B cell (primary cell): ENCODE measurements around the gene BCS1L. TPM values are rescaled to one million over a fixed set of nuclear protein-coding genes. Genes with fewer than 3 reads are reported as not detected.
"Not testable (repeated sequence)": the region's sequence is repeated elsewhere in the genome, so short reads cannot be mapped to it uniquely, and the experiment has no call there.

Experiments
- ATAC-seq: fragments of 200-7000 bp; cut with Tn5 transposase; one replicate; pipeline ENCODE4 v1.10.0; 2021; ENCODE audit warnings: low read depth, mild to moderate bottlenecking, moderate number of reproducible peaks, moderate library complexity
- CTCF ChIA-PET: fragments of 350-600 bp; sonication (Branson Sonifier 250); formaldehyde crosslinking; loops from one replicate; lab custom pipeline; 2021; ENCODE audit warnings: antibody characterized with exemption, inconsistent platforms; lab: Charles Lee
- POLR2A ChIA-PET: fragments of 350-600 bp; sonication (Branson Sonifier 250); formaldehyde crosslinking; loops from one replicate; lab custom pipeline; 2021; ENCODE audit warnings: antibody characterized with exemption; lab: Charles Lee
- DNase-seq: peaks from one replicate; pipeline ENCODE4 v3.0.0; 2013
- H2AFZ ChIP-seq: 2 replicates; pipeline ENCODE4 v1.6.1; 2012; ENCODE audit warnings: mild to moderate bottlenecking, low read depth, low read length; ENCODE audit not compliant: insufficient read depth, poor library complexity, severe bottlenecking
- H3K27ac ChIP-seq, 2 donors: 1 replicate in 1 of 2; 2 replicates in 1 of 2; pipeline ENCODE4 v1.5.1; 2012 to 2013; ENCODE audit warnings: low read length in 2 of 2, mild to moderate bottlenecking in 2 of 2, moderate library complexity in 1 of 2
- H3K27me3 ChIP-seq, 4 experiments: fragments of 200-600 bp in 1 of 4; sonication (generic) in 1 of 4; replicated peaks in 1 of 4; 1 replicate in 2 of 4; 2 replicates in 2 of 4; pipeline versions ENCODE4 v1.6.1 to v1.7.0; 2013 to 2016; ENCODE audit warnings: low read length in 3 of 4, mild to moderate bottlenecking in 2 of 4, mixed read lengths in 1 of 4, moderate library complexity in 1 of 4; ENCODE audit not compliant: insufficient read depth in 4 of 4, control insufficient read depth in 3 of 4; ENCODE audit errors: control extremely low read depth in 1 of 4
- H3K36me3 ChIP-seq, 2 experiments: replicated peaks in 1 of 2; 1 replicate in 1 of 2; 2 replicates in 1 of 2; pipeline versions ENCODE4 v1.6.1 to v1.7.1; 2013; ENCODE audit warnings: low read length in 1 of 2; ENCODE audit not compliant: insufficient read depth in 2 of 2, control insufficient read depth in 1 of 2; ENCODE audit errors: control extremely low read depth in 1 of 2, extremely low read depth in 1 of 2
- H3K4me1 ChIP-seq, 2 donors: fragments of 200-600 bp in 1 of 2; sonication (generic) in 1 of 2; 1 replicate in 1 of 2; 2 replicates in 1 of 2; pipeline versions ENCODE4 v1.5.1 to v1.6.1; 2013 to 2017; ENCODE audit warnings: low read length in 2 of 2; ENCODE audit not compliant: control insufficient read depth in 2 of 2, insufficient read depth in 2 of 2
- H3K4me2 ChIP-seq: replicated peaks from 2 replicates; pipeline ENCODE3; 2012; ENCODE audit warnings: mild to moderate bottlenecking, low read depth, low read length; ENCODE audit not compliant: poor library complexity, severe bottlenecking
- H3K4me3 ChIP-seq, 5 experiments: fragments of 200-600 bp in 1 of 5; sonication (generic) in 1 of 5; 1 replicate in 3 of 5; 2 replicates in 2 of 5; pipeline versions ENCODE4 v1.5.1 to v1.7.0; 2011 to 2016; ENCODE audit warnings: low read length in 4 of 5, mild to moderate bottlenecking in 4 of 5, low read depth in 2 of 5, control low read depth in 1 of 5, moderate library complexity in 1 of 5; ENCODE audit not compliant: insufficient read depth in 1 of 5; ENCODE audit errors: control extremely low read depth in 1 of 5, extremely low read depth in 1 of 5
- H3K79me2 ChIP-seq: fragments of 200-600 bp; sonication (generic); one replicate; pipeline ENCODE4 v1.6.0; 2016; ENCODE audit warnings: low read length; ENCODE audit not compliant: control insufficient read depth, insufficient read depth
- H3K9ac ChIP-seq: fragments of 200-600 bp; sonication (generic); 2 replicates; pipeline ENCODE4 v1.6.1; 2017; ENCODE audit warnings: mild to moderate bottlenecking, low read length, moderate library complexity
- H3K9me3 ChIP-seq, 3 donors: one replicate each; pipeline versions ENCODE4 v1.6.1 to v1.7.1; 2013; ENCODE audit warnings: low read length in 2 of 3; ENCODE audit not compliant: control insufficient read depth in 2 of 3, insufficient read depth in 1 of 3; ENCODE audit errors: control extremely low read depth in 1 of 3
- H4K20me1 ChIP-seq: 2 replicates; pipeline ENCODE4 v1.6.0; 2012; ENCODE audit warnings: mild to moderate bottlenecking, low read length; ENCODE audit not compliant: insufficient read depth, control insufficient read depth, poor library complexity, severe bottlenecking
- H3K27ac Mint-ChIP-seq: one replicate; pipeline ENCODE4 v1.8.0; 2021; ENCODE audit warnings: mixed read lengths
- H3K27me3 Mint-ChIP-seq: one replicate; pipeline ENCODE4 v1.8.0; 2021; ENCODE audit warnings: mixed read lengths
- H3K4me1 Mint-ChIP-seq: one replicate; pipeline ENCODE4 v1.8.0; 2021; ENCODE audit warnings: mixed read lengths
- H3K4me3 Mint-ChIP-seq: one replicate; pipeline ENCODE4 v1.8.0; 2021; ENCODE audit warnings: mixed read lengths
- H3K9me3 Mint-ChIP-seq: one replicate; pipeline ENCODE4 v1.8.0; 2022; ENCODE audit warnings: mixed read lengths; ENCODE audit not compliant: insufficient read depth
- EZH2 ChIP-seq: IDR thresholded peaks from 2 replicates; pipeline ENCODE4 v1.6.1; 2012; ENCODE audit warnings: borderline replicate concordance, low read depth, mild to moderate bottlenecking, moderate library complexity, low read length; ENCODE audit not compliant: insufficient read depth, poor library complexity, severe bottlenecking
- WGBS: methylation state at CpG from one replicate; pipeline ENCODE4 v1.1.5; 2013; ENCODE audit warnings: missing lambda C conversion rate; ENCODE audit not compliant: insufficient coverage; 5-methylcytosine and 5-hydroxymethylcytosine counted together
- intact Hi-C: fragments of 100-400 bp; cut with micrococcal nuclease; formaldehyde crosslinking; loops from one replicate; pipeline ENCODE4 v1.10.0; 2022
- polyA plus RNA-seq: library from polyadenylated mRNA; depleted of rRNA; stranded (reverse); fragments of >200 nt; gene quantifications from 2 replicates; pipeline ENCODE4 v1.2.3, GENCODE V29; 2012
- total RNA-seq, 2 donors: library from RNA; stranded (reverse); fragments of 120-200 nt in 1 of 2; gene quantifications; 1 replicate in 1 of 2; 2 replicates in 1 of 2; pipeline versions ENCODE4 v1.2.3 to v1.2.4, GENCODE V29; 2013 to 2022
- TF ChIP-seq, protein P1 (sequence below): fragments of 200-600 bp; IDR thresholded peaks from one replicate; pipeline ENCODE4 v1.8.0; 2022; ENCODE audit warnings: antibody characterized with exemption, mild to moderate bottlenecking

The BCS1L gene
- total and polyA plus RNA-seq, 2 donors (not counting 1 experiment from before 2014, with no cell fraction given): 56.1 to 104 TPM

DNA sequence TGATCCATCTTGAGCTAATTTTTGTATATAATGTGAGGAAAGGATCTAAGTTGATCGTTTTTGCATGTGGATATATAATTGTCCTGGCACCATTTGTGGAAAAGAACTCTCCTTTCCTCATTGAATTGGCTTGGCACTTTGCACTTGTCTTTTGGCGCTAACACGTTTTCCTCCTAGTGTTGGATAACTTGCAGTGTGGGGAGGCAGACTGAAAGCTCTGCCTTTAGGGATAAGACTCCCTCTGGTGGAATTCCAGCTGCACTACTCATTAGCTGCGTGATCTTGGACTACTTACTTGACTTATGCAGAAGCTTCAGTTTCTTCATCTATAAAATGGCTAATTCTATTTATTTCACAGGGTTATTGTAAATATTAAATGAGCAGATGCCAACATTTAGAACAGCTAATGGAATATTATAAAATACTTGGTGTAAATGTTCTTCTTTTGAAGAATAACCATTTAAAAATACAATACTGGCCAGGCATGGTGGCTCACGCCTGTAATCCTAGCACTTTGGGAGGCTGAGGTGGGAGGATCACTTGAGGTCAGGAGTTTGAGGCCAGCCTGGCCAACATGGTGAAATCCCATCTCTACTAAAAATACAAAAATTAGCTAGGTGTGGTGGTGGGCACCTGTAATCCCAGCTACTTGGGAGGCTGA, 28.0 kb downstream of the BCS1L start:
- TF ChIP-seq, protein P1, sequence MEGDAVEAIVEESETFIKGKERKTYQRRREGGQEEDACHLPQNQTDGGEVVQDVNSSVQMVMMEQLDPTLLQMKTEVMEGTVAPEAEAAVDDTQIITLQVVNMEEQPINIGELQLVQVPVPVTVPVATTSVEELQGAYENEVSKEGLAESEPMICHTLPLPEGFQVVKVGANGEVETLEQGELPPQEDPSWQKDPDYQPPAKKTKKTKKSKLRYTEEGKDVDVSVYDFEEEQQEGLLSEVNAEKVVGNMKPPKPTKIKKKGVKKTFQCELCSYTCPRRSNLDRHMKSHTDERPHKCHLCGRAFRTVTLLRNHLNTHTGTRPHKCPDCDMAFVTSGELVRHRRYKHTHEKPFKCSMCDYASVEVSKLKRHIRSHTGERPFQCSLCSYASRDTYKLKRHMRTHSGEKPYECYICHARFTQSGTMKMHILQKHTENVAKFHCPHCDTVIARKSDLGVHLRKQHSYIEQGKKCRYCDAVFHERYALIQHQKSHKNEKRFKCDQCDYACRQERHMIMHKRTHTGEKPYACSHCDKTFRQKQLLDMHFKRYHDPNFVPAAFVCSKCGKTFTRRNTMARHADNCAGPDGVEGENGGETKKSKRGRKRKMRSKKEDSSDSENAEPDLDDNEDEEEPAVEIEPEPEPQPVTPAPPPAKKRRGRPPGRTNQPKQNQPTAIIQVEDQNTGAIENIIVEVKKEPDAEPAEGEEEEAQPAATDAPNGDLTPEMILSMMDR: peak; percentile 56
- ATAC-seq, H3K9ac ChIP-seq, POLR2A ChIA-PET, H3K27me3 Mint-ChIP-seq, H3K9me3 Mint-ChIP-seq, H4K20me1 ChIP-seq, H3K9me3 ChIP-seq, H3K27ac Mint-ChIP-seq, H3K4me3 ChIP-seq, H3K4me3 Mint-ChIP-seq, H3K27me3 ChIP-seq, H3K79me2 ChIP-seq, H3K4me1 Mint-ChIP-seq, H2AFZ ChIP-seq, H3K27ac ChIP-seq, H3K4me1 ChIP-seq, H3K4me2 ChIP-seq: not testable (repeated sequence)
- peaks cover 0 to 11% of the 10 kb centered on the region in 2 experiments for H3K36me3 ChIP-seq
- intact Hi-C loops: loop anchor here (1.0 kb wide), 1 partner anchor 29 kb away; no protein-coding TSS in a partner anchor
- no CpG with 5 or more reads among the region's 5 CpGs for WGBS
- CTCF ChIA-PET: interaction anchor here (0.7 to 1.8 kb wide), 9 partner anchors 20 to 415 kb away, joined by 3 to 15 read pairs (median 3); partner anchors contain the start of genes BCS1L, TTLL4 and ZNF142
- DNase-seq: peak; percentile 47

DNA sequence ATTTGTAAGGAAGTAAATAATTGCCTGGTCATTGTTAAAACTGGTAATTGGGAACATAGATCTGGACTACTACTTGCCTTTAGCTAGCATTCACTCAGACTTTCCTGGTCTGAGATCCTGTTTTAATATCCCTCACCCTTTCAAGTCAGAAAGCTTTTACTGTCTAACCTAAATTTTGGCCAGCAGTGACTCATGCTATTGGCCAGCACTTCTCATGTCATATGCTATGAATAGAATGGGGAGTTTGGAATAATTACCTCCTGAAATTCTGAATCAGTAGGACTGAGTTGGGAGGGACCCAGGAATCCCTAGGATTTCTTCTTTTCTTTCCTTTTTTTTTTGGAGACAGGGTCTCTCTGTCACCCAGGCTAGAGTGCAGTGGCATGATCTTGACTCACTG, 31.8 kb downstream of the BCS1L start:
- no peak overlapping the region for H3K27ac Mint-ChIP-seq
- ChIA-PET POLR2A (no interaction called here), CTCF (no interaction called here)
- DNase-seq (no peak), ATAC-seq (no peak)
- H3K9me3 ChIP-seq: no peaks in the 10 kb centered on the region
- no peak overlapping the region for H2AFZ ChIP-seq
- H3K9me3 Mint-ChIP-seq: no peaks in the 10 kb centered on the region
- no peak overlapping the region for H3K27ac ChIP-seq
- no peak overlapping the region for H3K4me2 ChIP-seq
- H3K79me2 ChIP-seq: no peaks in the 10 kb centered on the region
- no peaks in the 10 kb centered on the region for H3K4me1 ChIP-seq
- TF ChIP-seq, protein P1: no peak
- no peak for TF ChIP-seq EZH2
- no peaks in the 10 kb centered on the region for H4K20me1 ChIP-seq
- no peak overlapping the region for H3K4me3 Mint-ChIP-seq
- H3K27me3 ChIP-seq: no peaks in the 10 kb centered on the region
- H3K4me3 ChIP-seq: no peak overlapping the region
- no peak overlapping the region for H3K9ac ChIP-seq
- peaks cover 0 to 16% of the 10 kb centered on the region in 2 experiments for H3K36me3 ChIP-seq
- intact Hi-C loops: no loop called here
- no peaks in the 10 kb centered on the region for H3K27me3 Mint-ChIP-seq
- H3K4me1 Mint-ChIP-seq: no peaks in the 10 kb centered on the region
